SK-N-MC (cell line): Measurements from ENCODE around the gene SLC47A2.

ENCODE experiments used
- EZH2 ChIP-seq: fragments of 200-600 bp; sonication (generic); IDR thresholded peaks from one replicate; pipeline ENCODE4 v1.6.1; 2017; ENCODE audit warnings: antibody characterized with exemption
- POLR2AphosphoS5 ChIP-seq: IDR thresholded peaks from 2 replicates; pipeline ENCODE4 v1.6.1; 2012; ENCODE audit warnings: mild to moderate bottlenecking, low read depth, low read length, borderline replicate concordance

- no peak for TF ChIP-seq POLR2AphosphoS5
- no peak for TF ChIP-seq EZH2
These were observed 44.4 kb upstream of the SLC47A2 start for GRCh38 chr17:19760746-19761145.
